AG04450 (cell line): ENCODE measurements around the gene KIF23. TPM values are rescaled to one million over a fixed set of nuclear protein-coding genes. Genes with fewer than 3 reads are reported as not detected.

ENCODE experiments used
- CTCF ChIA-PET: fragments of 300-600, 350-600 bp; formaldehyde crosslinking; extraction: SDS; loops from one replicate; lab custom pipeline; 2022; ENCODE audit warnings: antibody characterized with exemption, inconsistent platforms; lab: Charles Lee
- POLR2A ChIA-PET: fragments of 350-600 bp; formaldehyde crosslinking; extraction: SDS; loops from one replicate; lab custom pipeline; 2021; ENCODE audit warnings: antibody characterized with exemption, inconsistent platforms; lab: Yijun Ruan, JAX
- DNase-seq: peaks from one replicate; pipeline ENCODE4 v3.0.0-alpha.2; 2011; ENCODE audit warnings: low read depth, low spot score
- H3K27ac ChIP-seq: one replicate; pipeline ENCODE4 v1.5.1; 2012; ENCODE audit warnings: low read depth, low read length, control low read depth
- H3K27me3 ChIP-seq: one replicate; pipeline ENCODE4 v1.6.0; 2012; ENCODE audit warnings: low read length; ENCODE audit not compliant: control insufficient read depth, insufficient read depth
- H3K4me3 ChIP-seq: 2 replicates; pipeline ENCODE4 v1.5.1; 2011; ENCODE audit warnings: mild to moderate bottlenecking, low read depth, low read length, control low read depth
- H3K9me3 ChIP-seq: 2 replicates; pipeline ENCODE4 v1.5.1; 2012; ENCODE audit warnings: low read length; ENCODE audit not compliant: control insufficient read depth, insufficient read depth
- polyA plus RNA-seq: library from polyadenylated mRNA; depleted of rRNA; stranded (reverse); fragments of >200 nt; gene quantifications from 2 replicates; pipeline ENCODE4 v1.2.3, GENCODE V29; 2011
- TF ChIP-seq, protein P1 (sequence below): IDR thresholded peaks from 2 replicates; pipeline ENCODE4 v1.5.1; 2011; ENCODE audit warnings: low read depth, low read length, control low read depth, inconsistent platforms

The KIF23 gene
- polyA plus RNA-seq, 1 experiment: 20.0 TPM

DNA sequence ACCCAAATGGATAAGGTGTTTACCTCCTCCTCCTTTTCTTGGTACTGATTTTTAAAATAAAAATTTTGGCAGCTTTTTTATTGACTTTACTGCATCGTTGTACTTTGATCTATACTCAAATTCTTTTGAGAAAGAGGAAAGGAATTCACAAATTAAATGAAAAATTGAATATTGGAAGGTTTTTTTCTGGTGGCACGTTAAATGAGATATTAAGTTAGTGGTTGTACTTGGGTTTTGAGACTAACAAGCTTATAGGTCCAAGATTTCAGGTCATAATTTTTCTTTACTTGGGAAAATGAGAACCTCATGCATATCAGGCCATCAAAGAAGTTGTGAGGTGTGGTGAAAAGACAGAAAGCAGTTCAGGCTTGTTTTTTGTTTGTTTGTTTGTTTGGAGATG is 52.6 kb downstream of the KIF23 start:
- TF ChIP-seq, protein P1, sequence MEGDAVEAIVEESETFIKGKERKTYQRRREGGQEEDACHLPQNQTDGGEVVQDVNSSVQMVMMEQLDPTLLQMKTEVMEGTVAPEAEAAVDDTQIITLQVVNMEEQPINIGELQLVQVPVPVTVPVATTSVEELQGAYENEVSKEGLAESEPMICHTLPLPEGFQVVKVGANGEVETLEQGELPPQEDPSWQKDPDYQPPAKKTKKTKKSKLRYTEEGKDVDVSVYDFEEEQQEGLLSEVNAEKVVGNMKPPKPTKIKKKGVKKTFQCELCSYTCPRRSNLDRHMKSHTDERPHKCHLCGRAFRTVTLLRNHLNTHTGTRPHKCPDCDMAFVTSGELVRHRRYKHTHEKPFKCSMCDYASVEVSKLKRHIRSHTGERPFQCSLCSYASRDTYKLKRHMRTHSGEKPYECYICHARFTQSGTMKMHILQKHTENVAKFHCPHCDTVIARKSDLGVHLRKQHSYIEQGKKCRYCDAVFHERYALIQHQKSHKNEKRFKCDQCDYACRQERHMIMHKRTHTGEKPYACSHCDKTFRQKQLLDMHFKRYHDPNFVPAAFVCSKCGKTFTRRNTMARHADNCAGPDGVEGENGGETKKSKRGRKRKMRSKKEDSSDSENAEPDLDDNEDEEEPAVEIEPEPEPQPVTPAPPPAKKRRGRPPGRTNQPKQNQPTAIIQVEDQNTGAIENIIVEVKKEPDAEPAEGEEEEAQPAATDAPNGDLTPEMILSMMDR: no peak
- CTCF ChIA-PET: interaction anchor here (0.7 to 2.0 kb wide), 4 partner anchors 8 to 408 kb away, joined by 3 to 11 read pairs (median 3); no protein-coding TSS in a partner anchor
- no peak overlapping the region for H3K27ac ChIP-seq
- no peak overlapping the region for H3K4me3 ChIP-seq
- POLR2A ChIA-PET: no interaction called here
- H3K27me3 ChIP-seq: no peaks in the 10 kb centered on the region
- peaks cover 3% of the 10 kb centered on the region; the same call in 1 of the 2 replicates for H3K9me3 ChIP-seq
- DNase-seq: no peak

DNA sequence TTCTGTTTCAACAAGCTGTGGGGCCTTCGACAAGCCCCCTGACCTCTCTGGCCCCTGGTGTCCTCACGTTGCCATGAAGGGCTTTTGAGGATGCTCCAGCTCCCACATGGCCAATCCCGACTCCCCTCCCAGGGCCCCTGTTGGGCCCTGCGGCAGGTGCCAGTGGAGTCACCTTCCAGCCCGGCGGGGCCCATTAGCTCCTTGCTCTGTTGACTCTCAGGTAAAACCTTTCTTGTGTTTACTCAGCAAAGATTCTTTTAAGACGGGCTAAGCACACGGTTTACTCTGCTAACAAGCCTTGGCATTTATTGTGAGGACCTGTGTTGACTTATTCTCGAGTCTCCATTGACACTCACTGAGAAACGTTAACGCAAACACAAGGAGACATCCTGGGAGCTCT is 53.5 kb downstream of the KIF23 start:
- no peak overlapping the region for H3K4me3 ChIP-seq
- ChIA-PET CTCF (interaction anchor here (1.6 kb wide), 1 partner anchor 8 kb away, joined by 3 read pairs; no protein-coding TSS in a partner anchor), POLR2A (no interaction called here)
- no peak for DNase-seq
- H3K27ac ChIP-seq: no peak overlapping the region
- H3K9me3 ChIP-seq: no peaks in the 10 kb centered on the region; the same call in 1 of the 2 replicates
- H3K27me3 ChIP-seq: no peaks in the 10 kb centered on the region
- TF ChIP-seq, protein P1: no peak

DNA sequence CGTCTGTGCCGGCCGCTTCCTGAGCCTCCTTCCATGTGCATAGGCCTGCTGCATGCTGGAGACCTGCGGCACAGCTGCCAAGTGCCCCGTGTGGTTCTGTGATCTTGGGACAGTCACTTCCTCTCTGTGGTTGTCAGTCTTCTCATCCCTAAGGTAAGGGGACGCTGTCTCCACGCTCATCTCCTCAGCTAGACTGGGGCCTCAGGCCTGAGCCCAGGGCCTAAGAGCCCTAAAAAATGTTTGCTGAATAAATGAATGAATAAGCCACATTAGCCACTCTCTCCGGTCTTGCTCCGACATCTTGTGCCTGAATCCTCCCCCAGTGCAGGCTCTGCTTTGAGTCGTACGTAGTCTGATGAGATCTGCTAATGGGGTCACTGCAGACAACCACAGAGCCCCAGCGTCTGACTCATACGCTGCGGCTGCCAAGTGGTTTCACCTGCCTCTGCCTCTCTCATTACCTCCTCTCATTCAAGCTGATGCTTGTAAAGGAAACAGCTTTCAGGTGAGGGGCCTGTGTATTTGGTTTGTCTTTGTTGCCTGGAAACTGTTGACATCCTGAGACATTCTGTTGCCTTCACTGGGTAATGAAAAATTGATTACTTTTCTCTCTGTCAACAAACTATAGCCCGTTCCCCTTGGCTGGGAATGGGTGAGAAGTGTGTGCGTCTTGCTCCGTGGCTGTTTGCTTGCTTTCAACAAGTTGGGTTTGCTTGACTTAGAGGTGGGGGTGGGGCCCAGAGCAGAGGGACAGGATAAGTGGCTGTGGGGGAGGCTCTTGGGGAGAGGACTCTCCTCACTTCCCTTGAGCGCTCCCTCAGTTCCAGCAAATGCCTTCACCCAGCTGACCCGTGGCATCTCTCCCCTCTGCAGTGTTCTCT is 54.3 kb downstream of the KIF23 start:
- Histone ChIP-seq H3K27me3 (no peaks in the 10 kb centered on the region), H3K9me3 (no peaks in the 10 kb centered on the region; the same call in 1 of the 2 replicates), H3K27ac (peak overlapping the region; percentile 31), H3K4me3 (no peak overlapping the region)
- DNase-seq: peak; percentile 45
- ChIA-PET POLR2A (no interaction called here), CTCF (interaction anchor here (1.6 kb wide), 1 partner anchor 7 kb away, joined by 3 read pairs; no protein-coding TSS in a partner anchor)
- TF ChIP-seq, protein P1: no peak

DNA sequence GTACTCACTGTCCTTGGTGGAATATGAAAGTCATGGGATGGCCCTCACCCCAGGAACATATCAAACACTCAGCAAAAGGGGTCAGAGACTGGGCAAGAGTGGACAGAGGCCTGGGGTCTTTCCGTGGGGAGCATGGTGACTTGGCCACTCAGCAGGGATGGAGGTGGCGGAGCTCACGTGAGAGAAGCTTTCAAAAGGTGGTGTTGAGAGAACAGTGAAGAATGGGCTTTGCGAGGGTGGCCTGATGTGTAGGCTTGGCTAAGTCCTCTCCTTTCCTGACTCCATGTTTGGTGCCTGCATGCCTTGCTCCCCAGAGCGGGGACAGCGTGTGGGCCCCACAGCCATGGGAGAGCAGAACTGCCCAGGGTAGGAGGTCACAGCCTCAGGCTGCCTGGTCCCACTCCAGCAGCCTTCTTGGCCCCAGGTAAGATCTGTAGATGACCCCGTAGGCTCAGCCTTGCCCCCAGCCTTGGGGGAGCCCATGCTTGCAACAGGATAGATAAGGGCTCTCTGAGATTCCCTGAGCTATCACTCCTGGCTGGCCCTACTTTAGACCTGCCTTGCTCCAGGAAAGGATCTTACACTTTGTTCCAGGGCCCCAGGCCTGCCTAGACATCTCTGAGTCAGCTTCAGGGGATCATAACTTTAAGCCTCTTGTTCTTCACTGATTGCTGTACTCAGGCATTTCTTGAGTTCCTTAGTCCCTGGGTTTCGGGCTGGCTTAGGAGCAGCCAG is 55.5 kb downstream of the KIF23 start:
- ChIA-PET POLR2A (interaction anchor here (0.5 kb wide), 1 partner anchor 1139 kb away, joined by 4 read pairs; no protein-coding TSS in a partner anchor), CTCF (no interaction called here)
- TF ChIP-seq, protein P1: no peak
- H3K27ac ChIP-seq: no peak overlapping the region
- no peak for DNase-seq
- H3K27me3 ChIP-seq: no peaks in the 10 kb centered on the region
- H3K9me3 ChIP-seq: no peaks in the 10 kb centered on the region; the same call in 1 of the 2 replicates
- H3K4me3 ChIP-seq: no peak overlapping the region
